ENCODE results near the gene VARS2.

The VARS2 gene

GRCh38 chr6:30884521-30885480, 29.2 kb upstream of the VARS2 start:
- no peak for DNase-seq

DNA sequence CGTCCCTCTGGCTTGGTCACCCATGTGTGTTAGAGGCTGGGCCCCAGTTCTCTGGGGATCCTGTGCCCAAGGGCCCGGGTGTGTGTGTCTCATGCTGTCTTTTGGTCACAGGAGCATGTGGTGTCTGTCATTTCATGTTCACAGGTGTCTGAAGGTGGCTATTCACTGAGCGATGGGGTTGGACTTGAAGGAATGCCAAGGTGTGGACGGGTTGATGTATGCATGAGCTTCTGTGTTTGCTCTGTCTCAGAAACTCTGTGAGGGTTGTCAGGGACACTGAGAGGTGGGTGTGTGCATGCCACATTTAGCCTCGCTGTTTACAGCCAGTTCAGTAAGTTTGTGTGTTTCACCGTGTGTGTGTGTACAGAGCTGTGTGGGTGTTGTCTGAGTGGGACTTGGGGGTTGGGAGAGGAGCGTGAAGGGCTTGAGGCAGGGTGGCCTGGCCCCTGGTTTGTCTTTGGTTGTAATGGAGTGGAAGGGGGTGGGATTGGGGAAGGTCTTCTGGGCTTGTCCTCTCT, 28.5 kb upstream of the VARS2 start:
- DNase-seq, result no peak

- peak; percentile 88 for DNase-seq
Observed at GRCh38 chr6:30885999-30886896, 27.8 kb upstream of the VARS2 start.

GRCh38 chr6:30886897-30887255, 27.2 kb upstream of the VARS2 start:
- no peak for DNase-seq

- no peak for DNase-seq
Observed at GRCh38 chr6:30887901-30888815, 25.9 kb upstream of the VARS2 start.

DNA sequence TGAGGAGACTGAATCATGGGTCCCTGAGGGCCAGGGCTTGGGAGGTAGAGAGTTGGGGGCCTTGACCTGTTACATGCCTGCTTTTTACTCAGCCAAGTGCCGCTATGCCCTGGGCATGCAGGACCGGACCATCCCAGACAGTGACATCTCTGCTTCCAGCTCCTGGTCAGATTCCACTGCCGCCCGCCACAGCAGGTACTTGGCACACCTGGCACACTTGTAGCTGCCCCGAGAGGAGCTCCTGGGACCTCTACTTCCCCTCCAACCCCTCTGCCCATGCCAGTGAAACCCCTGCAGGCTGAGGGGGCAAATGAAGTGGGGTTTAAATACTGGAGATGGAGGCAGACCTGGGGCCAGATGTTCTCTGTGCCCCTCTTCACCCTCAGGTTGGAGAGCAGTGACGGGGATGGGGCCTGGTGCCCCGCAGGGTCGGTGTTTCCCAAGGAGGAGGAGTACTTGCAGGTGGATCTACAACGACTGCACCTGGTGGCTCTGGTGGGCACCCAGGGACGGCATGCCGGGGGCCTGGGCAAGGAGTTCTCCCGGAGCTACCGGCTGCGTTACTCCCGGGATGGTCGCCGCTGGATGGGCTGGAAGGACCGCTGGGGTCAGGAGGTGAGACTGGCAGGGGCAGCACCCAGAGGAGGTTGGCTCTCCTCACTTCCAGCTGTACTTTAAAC, 25.1 kb upstream of the VARS2 start:
- no peak for DNase-seq

DNA sequence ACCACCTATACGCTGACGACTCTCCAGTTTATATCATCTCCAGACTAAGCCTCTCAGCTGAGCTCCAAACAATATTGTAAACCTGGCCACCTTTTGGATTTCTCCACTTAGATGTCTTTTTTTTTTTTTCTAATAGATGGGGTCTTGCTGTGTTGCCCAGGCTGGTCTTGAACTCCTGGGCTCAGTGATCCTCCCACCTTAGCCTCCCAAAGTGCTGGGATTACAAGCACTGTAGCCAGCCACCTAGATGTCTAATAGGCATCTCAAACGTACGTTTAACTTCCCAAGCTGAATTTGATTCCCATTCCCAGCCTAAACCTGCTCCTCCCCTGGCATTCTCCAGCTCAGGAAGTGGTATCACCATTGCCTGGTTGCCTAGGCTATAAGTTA, 24.5 kb upstream of the VARS2 start:
- DNase-seq, result no peak

DNA sequence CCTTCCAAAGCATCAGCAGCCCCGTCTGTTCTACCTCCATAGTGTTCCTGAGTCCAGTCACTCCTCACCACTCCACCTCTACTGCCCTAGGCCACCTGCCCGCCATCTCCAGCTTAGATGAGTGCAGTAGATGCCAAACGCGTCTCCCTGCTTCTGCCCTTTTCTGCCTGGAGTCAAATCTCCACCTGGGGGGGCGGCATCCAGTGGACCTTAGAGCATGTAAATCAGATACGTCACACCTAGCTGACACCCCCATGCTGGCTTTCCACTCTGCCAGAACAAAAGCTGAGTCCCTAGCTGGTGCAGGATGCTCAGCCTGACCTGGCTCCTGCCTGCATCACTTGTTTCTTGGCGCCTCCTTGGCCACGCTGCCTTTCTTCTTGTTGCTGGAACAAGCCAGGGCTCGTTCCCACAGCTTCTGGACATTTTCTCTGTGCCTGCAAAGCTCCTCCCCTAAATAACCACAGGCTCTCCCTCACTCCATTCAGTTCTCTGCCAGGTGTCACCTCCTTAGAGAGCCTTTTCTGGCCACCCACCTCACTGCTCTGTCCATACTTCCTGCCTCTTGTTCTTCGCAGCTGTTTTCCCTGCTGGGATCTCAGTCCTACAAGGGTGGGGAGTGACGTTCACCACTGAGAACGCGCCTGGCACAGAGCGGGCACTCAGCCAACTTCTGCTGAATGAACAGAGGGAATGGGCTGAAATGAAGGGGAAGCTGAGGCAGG, 24.0 kb upstream of the VARS2 start:
- no peak for DNase-seq

DNA sequence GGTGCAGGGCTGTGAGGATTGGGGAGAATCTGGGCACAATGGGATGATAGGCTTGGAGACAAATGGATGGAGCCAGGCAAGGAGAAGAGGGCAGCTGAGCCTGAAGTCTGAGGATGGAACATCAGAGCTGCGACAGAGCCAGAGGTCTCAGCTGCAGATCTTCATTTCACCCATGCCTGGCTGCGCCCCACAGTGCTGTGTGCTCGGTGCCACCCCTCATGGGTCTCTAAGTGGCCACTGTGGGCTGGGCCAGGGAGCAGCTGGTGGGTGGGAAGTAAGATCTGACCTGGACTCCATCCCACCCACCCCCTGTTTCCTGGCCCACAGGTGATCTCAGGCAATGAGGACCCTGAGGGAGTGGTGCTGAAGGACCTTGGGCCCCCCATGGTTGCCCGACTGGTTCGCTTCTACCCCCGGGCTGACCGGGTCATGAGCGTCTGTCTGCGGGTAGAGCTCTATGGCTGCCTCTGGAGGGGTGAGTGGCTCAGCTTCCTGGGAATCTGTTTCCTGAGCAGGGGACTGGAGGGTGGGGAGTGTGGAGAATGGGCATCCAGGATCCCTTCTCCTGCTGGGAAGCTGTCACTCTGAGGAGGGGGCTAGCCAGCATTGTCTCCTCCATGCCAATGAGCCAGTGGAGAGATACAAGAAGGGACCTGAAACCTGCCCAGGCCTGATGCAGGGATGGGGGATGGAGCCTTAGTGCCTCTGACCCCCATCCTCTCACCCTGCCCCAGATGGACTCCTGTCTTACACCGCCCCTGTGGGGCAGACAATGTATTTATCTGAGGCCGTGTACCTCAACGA, 23.2 kb upstream of the VARS2 start:
- no peak for DNase-seq

- DNase-seq, result no peak
Observed at GRCh38 chr6:30891450-30891723, 22.7 kb upstream of the VARS2 start.

DNA sequence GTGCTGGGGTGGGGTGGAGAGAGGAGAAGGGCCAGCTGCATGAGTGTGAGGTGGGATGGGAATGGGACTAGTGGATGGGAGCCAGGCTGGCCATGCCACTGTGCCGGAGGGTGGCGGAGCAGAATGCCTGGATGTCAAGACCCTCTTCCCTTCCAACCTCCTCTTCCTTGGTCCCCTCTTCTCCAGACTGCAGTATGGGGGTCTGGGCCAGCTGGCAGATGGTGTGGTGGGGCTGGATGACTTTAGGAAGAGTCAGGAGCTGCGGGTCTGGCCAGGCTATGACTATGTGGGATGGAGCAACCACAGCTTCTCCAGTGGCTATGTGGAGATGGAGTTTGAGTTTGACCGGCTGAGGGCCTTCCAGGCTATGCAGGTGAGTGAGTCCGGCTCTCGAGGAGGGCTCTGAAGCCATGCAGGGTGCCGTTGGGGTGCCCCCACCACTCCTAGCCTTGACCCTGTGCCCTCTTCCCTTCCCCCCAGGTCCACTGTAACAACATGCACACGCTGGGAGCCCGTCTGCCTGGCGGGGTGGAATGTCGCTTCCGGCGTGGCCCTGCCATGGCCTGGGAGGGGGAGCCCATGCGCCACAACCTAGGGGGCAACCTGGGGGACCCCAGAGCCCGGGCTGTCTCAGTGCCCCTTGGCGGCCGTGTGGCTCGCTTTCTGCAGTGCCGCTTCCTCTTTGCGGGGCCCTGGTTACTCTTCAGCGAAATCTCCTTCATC, 22.1 kb upstream of the VARS2 start:
- no peak for DNase-seq

- DNase-seq, result no peak
Observed at GRCh38 chr6:30893001-30893591, 20.9 kb upstream of the VARS2 start.

GRCh38 chr6:30893666-30894065, 20.4 kb upstream of the VARS2 start:
- DNase-seq, result no peak

DNA sequence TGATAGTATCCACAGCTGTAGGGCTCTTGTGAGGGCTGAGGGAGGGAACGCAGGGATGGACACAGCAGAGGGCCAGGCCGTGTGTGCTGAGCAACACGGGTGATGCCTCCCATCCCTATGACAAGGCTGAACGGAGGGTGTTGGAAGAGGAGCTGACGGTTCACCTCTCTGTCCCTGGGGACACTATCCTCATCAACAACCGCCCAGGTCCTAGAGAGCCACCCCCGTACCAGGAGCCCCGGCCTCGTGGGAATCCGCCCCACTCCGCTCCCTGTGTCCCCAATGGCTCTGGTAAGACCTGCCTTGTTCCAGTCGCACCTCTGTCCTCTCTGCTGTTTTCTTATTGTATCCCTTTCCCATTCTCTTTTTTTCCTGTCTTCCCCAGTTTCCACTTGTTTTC, 19.7 kb upstream of the VARS2 start:
- no peak for DNase-seq

DNA sequence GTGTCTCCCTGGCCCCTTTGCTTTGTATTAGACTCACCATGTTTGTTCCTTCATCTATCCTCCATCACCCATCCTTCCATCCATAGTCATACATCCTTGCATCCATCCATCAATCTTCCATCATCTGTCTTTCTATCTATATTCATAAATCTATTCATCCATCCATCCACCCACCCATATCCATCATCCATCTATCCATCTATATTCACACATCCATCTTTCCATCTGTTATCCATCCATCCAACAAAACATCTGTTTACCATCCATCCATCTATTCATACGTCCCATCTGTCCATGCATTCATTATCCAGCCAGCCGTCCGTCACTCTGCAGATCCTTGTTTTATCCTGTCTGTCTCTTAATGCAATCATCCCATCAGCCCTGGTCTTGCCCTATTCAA, 19.1 kb upstream of the VARS2 start:
- DNase-seq, result no peak

- no peak for DNase-seq
Observed at GRCh38 chr6:30895343-30895742, 18.7 kb upstream of the VARS2 start.

DNA sequence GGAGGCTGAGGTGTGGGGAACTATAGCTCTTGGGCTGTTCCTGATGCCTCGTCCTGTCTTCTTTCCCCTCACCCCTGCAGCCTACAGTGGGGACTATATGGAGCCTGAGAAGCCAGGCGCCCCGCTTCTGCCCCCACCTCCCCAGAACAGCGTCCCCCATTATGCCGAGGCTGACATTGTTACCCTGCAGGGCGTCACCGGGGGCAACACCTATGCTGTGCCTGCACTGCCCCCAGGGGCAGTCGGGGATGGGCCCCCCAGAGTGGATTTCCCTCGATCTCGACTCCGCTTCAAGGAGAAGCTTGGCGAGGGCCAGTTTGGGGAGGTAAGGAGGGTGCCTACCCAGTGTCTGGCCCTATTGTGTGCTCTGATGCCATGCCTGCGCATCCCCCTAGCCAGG, 17.5 kb upstream of the VARS2 start:
- no peak for DNase-seq

GRCh38 chr6:30897882-30898281, 16.2 kb upstream of the VARS2 start:
- no peak for DNase-seq

DNA sequence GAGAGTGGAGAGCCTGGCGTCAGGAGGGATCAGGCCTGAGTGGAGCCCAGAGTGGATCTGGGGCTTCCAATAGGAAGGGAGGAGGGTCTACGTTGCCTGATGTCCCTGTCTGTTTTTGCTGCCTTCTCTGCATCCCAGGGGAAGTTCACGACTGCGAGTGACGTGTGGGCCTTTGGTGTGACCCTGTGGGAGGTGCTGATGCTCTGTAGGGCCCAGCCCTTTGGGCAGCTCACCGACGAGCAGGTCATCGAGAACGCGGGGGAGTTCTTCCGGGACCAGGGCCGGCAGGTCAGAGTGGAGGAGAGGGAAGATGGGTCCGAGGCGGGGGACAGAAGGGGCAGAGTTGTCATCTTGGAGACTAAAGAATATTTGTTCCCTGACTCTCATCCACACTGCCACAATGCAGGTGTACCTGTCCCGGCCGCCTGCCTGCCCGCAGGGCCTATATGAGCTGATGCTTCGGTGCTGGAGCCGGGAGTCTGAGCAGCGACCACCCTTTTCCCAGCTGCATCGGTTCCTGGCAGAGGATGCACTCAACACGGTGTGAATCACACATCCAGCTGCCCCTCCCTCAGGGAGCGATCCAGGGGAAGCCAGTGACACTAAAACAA, 15.2 kb upstream of the VARS2 start:
- DNase-seq, result no peak
